H1 (cell line): ENCODE measurements around the gene SLC26A9. TPM values are rescaled to one million over a fixed set of nuclear protein-coding genes. Genes with fewer than 3 reads are reported as not detected.

Experiments
- CTCF ChIA-PET: fragments of 300-600 bp; sonication (Branson Sonifier 250); formaldehyde crosslinking; loops from one replicate; lab custom pipeline; 2021; ENCODE audit not compliant: partially characterized antibody; lab: Charles Lee
- POLR2A ChIA-PET: fragments of 300-600 bp; sonication (Branson Sonifier 250); formaldehyde crosslinking; loops from one replicate; lab custom pipeline; 2021; ENCODE audit warnings: inconsistent platforms; ENCODE audit not compliant: partially characterized antibody; lab: Charles Lee
- DNase-seq, 2 experiments: peaks; one replicate each; pipeline versions ENCODE4 v3.0.0 to v3.0.0-alpha.2; 2010 to 2022; ENCODE audit warnings: low spot score in 2 of 2, low read depth in 1 of 2, mixed read lengths in 1 of 2
- FAIRE-seq: peaks from 2 replicates; lab custom pipeline; 2011; peaks lifted over from hg19 to GRCh38; lab: Jason Lieb, UNC
- H2AFZ ChIP-seq: 2 replicates; pipeline ENCODE4 v1.8.1; 2012; ENCODE audit warnings: low read length, inconsistent platforms
- H2AK5ac ChIP-seq: 2 replicates; pipeline ENCODE4 v1.6.1; 2013; ENCODE audit warnings: low read depth, low read length
- H2BK120ac ChIP-seq: replicated peaks from 2 replicates; pipeline ENCODE3; 2013; ENCODE audit warnings: low read depth, low read length, inconsistent platforms
- H2BK12ac ChIP-seq: 2 replicates; pipeline ENCODE4 v1.6.1; 2013; ENCODE audit warnings: low read depth, low read length
- H2BK15ac ChIP-seq: 2 replicates; pipeline ENCODE4 v1.6.1; 2013; ENCODE audit warnings: low read length
- H2BK20ac ChIP-seq: 2 replicates; pipeline ENCODE4 v1.6.1; 2013; ENCODE audit warnings: low read length
- H2BK5ac ChIP-seq: 2 replicates; pipeline ENCODE4 v1.6.1; 2013; ENCODE audit warnings: low read depth, low read length
- H3K14ac ChIP-seq: 2 replicates; pipeline ENCODE4 v1.6.1; 2013; ENCODE audit warnings: inconsistent platforms; ENCODE audit not compliant: insufficient read length
- H3K18ac ChIP-seq: 2 replicates; pipeline ENCODE4 v1.6.1; 2013; ENCODE audit warnings: low read length; ENCODE audit errors: extremely low read depth
- H3K23ac ChIP-seq: 2 replicates; pipeline ENCODE4 v1.6.1; 2013; ENCODE audit warnings: inconsistent platforms; ENCODE audit not compliant: insufficient read length
- H3K23me2 ChIP-seq: 2 replicates; pipeline ENCODE4 v1.6.1; 2013; ENCODE audit warnings: low read depth, low read length
- H3K27ac ChIP-seq: 2 replicates; pipeline ENCODE4 v1.6.1; 2011; ENCODE audit warnings: low read depth, low read length, inconsistent platforms
- H3K27me3 ChIP-seq, 4 experiments: replicated peaks in 1 of 4; 1 replicate in 1 of 4; 2 replicates in 3 of 4; pipeline versions ENCODE4 v1.6.1 to v1.8.1; 2011 to 2013; ENCODE audit warnings: low read length in 3 of 4, mild to moderate bottlenecking in 3 of 4, inconsistent platforms in 2 of 4, mixed read lengths in 2 of 4, moderate library complexity in 1 of 4; ENCODE audit not compliant: control insufficient read depth in 3 of 4, insufficient read depth in 3 of 4; ENCODE audit errors: extremely low read depth in 1 of 4
- H3K36me3 ChIP-seq, 4 experiments: 2 replicates each; pipeline versions ENCODE4 v1.6.1 to v1.8.1; 2011 to 2013; ENCODE audit warnings: mild to moderate bottlenecking in 4 of 4, low read length in 3 of 4, moderate library complexity in 2 of 4, control low read depth in 1 of 4, inconsistent platforms in 1 of 4; ENCODE audit not compliant: insufficient read depth in 4 of 4, control insufficient read depth in 2 of 4
- H3K4ac ChIP-seq: replicated peaks from 2 replicates; pipeline ENCODE3; 2013; ENCODE audit warnings: low read length, low read depth, mixed read lengths, inconsistent platforms; ENCODE audit not compliant: insufficient read length
- H3K4me1 ChIP-seq, 4 experiments: replicated peaks in 1 of 4; 1 replicate in 1 of 4; 2 replicates in 3 of 4; pipeline versions ENCODE4 v1.6.1 to v1.8.1; 2011 to 2013; ENCODE audit warnings: low read length in 3 of 4, inconsistent platforms in 2 of 4, mixed read lengths in 1 of 4; ENCODE audit not compliant: insufficient read depth in 4 of 4, control insufficient read depth in 3 of 4
- H3K4me2 ChIP-seq, 2 experiments: 2 replicates each; pipeline versions ENCODE4 v1.6.1 to v1.8.1; 2011 to 2013; ENCODE audit warnings: low read depth in 2 of 2, low read length in 2 of 2, control low read depth in 1 of 2, inconsistent platforms in 1 of 2, mild to moderate bottlenecking in 1 of 2; ENCODE audit not compliant: insufficient read depth in 1 of 2
- H3K4me3 ChIP-seq, 4 experiments: fragments of 200-600, 300-600 bp in 1 of 4; sonication (generic), shearing (Covaris generic), sonication (Bioruptor Twin) in 1 of 4; 2 replicates each; pipeline versions ENCODE4 v1.5.1 to v1.8.1; 2011 to 2016; ENCODE audit warnings: low read length in 4 of 4, low read depth in 3 of 4, control low read depth in 2 of 4, inconsistent platforms in 2 of 4, mild to moderate bottlenecking in 2 of 4, mixed read lengths in 1 of 4, moderate library complexity in 1 of 4; ENCODE audit not compliant: insufficient read depth in 2 of 4; ENCODE audit errors: extremely low read depth in 1 of 4
- H3K56ac ChIP-seq: replicated peaks from 2 replicates; pipeline ENCODE3; 2013; ENCODE audit warnings: low read depth, mild to moderate bottlenecking, mixed read lengths, low read length, inconsistent platforms; ENCODE audit not compliant: insufficient read length
- H3K79me1 ChIP-seq: 2 replicates; pipeline ENCODE4 v1.6.1; 2013; ENCODE audit warnings: low read depth, low read length, control low read depth
- H3K79me2 ChIP-seq, 2 experiments: 2 replicates each; pipeline versions ENCODE4 v1.6.1 to v1.8.1; 2012 to 2013; ENCODE audit warnings: low read length in 2 of 2, mild to moderate bottlenecking in 2 of 2, inconsistent platforms in 1 of 2; ENCODE audit not compliant: insufficient read depth in 2 of 2, control insufficient read depth in 1 of 2
- H3K9ac ChIP-seq, 4 experiments: replicated peaks in 1 of 4; 1 replicate in 1 of 4; 2 replicates in 3 of 4; pipeline versions ENCODE4 v1.6.1 to v1.8.1; 2011 to 2013; ENCODE audit warnings: low read depth in 3 of 4, low read length in 3 of 4, control low read depth in 2 of 4, mild to moderate bottlenecking in 2 of 4, moderate library complexity in 2 of 4, inconsistent platforms in 1 of 4; ENCODE audit errors: extremely low read depth in 1 of 4
- H3K9me3 ChIP-seq, 2 experiments: 2 replicates each; pipeline versions ENCODE4 v1.6.1 to v1.8.1; 2012 to 2013; ENCODE audit warnings: mild to moderate bottlenecking in 2 of 2, moderate library complexity in 2 of 2, control low read depth in 1 of 2, inconsistent platforms in 1 of 2, low read depth in 1 of 2, low read length in 1 of 2, mixed read lengths in 1 of 2; ENCODE audit not compliant: insufficient read depth in 2 of 2
- H4K20me1 ChIP-seq, 2 experiments: replicated peaks in 1 of 2; 2 replicates each; pipeline versions ENCODE3 to v1.8.1; 2011 to 2013; ENCODE audit warnings: inconsistent platforms in 2 of 2, low read length in 2 of 2, mild to moderate bottlenecking in 1 of 2; ENCODE audit not compliant: insufficient read depth in 2 of 2, control insufficient read depth in 1 of 2
- H4K5ac ChIP-seq: 2 replicates; pipeline ENCODE4 v1.6.1; 2013; ENCODE audit warnings: low read length, low read depth, mixed read lengths, inconsistent platforms; ENCODE audit not compliant: insufficient read length
- H4K8ac ChIP-seq: 2 replicates; pipeline ENCODE4 v1.8.0; 2013; ENCODE audit warnings: mild to moderate bottlenecking, moderate library complexity, low read length, inconsistent platforms; ENCODE audit not compliant: insufficient read depth; ENCODE audit errors: extremely low read depth
- H4K91ac ChIP-seq: replicated peaks from 2 replicates; pipeline ENCODE3; 2013; ENCODE audit warnings: low read length, mixed read lengths, inconsistent platforms; ENCODE audit not compliant: insufficient read length
- ATF3 ChIP-seq: IDR thresholded peaks from 2 replicates; pipeline ENCODE4 v1.6.1; 2011; ENCODE audit warnings: low read depth, mild to moderate bottlenecking, low read length; ENCODE audit not compliant: insufficient read depth
- CTCF ChIP-seq, 3 experiments: IDR thresholded peaks; 1 replicate in 2 of 3; 2 replicates in 1 of 3; pipeline versions ENCODE4 v1.5.1 to v1.6.1; 2011; ENCODE audit warnings: low read length in 3 of 3, mild to moderate bottlenecking in 3 of 3, inconsistent platforms in 2 of 3, low read depth in 1 of 3, moderate library complexity in 1 of 3; ENCODE audit not compliant: insufficient read depth in 1 of 3; ENCODE audit errors: control extremely low read depth in 1 of 3
- E2F6 ChIP-seq: IDR thresholded peaks from 2 replicates; pipeline ENCODE4 v1.6.1; 2012; ENCODE audit warnings: inconsistent platforms
- EP300 ChIP-seq, 2 experiments: IDR thresholded peaks; 1 replicate in 1 of 2; 2 replicates in 1 of 2; pipeline ENCODE4 v1.6.1; 2011 to 2012; ENCODE audit warnings: low read depth in 2 of 2, low read length in 2 of 2, mild to moderate bottlenecking in 2 of 2, borderline replicate concordance in 1 of 2, inconsistent platforms in 1 of 2, moderate library complexity in 1 of 2
- EZH2 ChIP-seq: fragments of 200-600 bp; sonication (generic); IDR thresholded peaks from 2 replicates; pipeline ENCODE4 v1.7.1; 2012; ENCODE audit warnings: low read depth, mild to moderate bottlenecking, moderate library complexity, low read length, inconsistent platforms; ENCODE audit not compliant: severe bottlenecking
- HDAC6 ChIP-seq: IDR thresholded peaks from one replicate; pipeline ENCODE4 v1.7.1; 2012; ENCODE audit warnings: low read depth, mild to moderate bottlenecking, inconsistent platforms, low read length, moderate library complexity
- JUN ChIP-seq: IDR thresholded peaks from 2 replicates; pipeline ENCODE4 v1.6.1; 2011; ENCODE audit warnings: low read depth, mild to moderate bottlenecking, improper control_type of control experiment, low read length
- SIN3A ChIP-seq, 2 experiments: IDR thresholded peaks in 1 of 2; conservative IDR thresholded peaks in 1 of 2; 2 replicates each; pipeline ENCODE4 v1.6.1; 2011 to 2012; ENCODE audit warnings: low read length in 2 of 2, improper control_type of control experiment in 1 of 2, low read depth in 1 of 2, mild to moderate bottlenecking in 1 of 2
- TBP ChIP-seq: IDR thresholded peaks from 2 replicates; pipeline ENCODE4 v1.6.1; 2011; ENCODE audit warnings: low read depth, low read length, improper control_type of control experiment
- WGBS, 2 experiments: shearing (Covaris generic) in 1 of 2; methylation state at CpG; one replicate each; pipeline versions ENCODE4 v1.1.6 to v1.1.7; 2013 to 2015; ENCODE audit warnings: low lambda C conversion rate in 2 of 2, mixed read lengths in 2 of 2, inconsistent platforms in 1 of 2, low coverage in 1 of 2, missing lambda C conversion rate in 1 of 2; ENCODE audit not compliant: insufficient replicate concordance in 2 of 2, insufficient coverage in 1 of 2, insufficient read length in 1 of 2; ENCODE audit errors: extremely low coverage in 1 of 2, missing lambda C conversion rate in 1 of 2; 5-methylcytosine and 5-hydroxymethylcytosine counted together
- polyA plus RNA-seq, 7 experiments: library from polyadenylated mRNA; depleted of rRNA in 3 of 7; stranded (reverse) in 5 of 7; unstranded in 2 of 7; fragments of >200 nt in 5 of 7; fragments of 200-250 nt in 2 of 7; gene quantifications; 1 replicate in 5 of 7; 2 replicates in 1 of 7; 4 replicates in 1 of 7; pipeline versions ENCODE4 v1.2.1 to v1.2.3, GENCODE V29; 2011 to 2013; ENCODE audit warnings: missing spikeins in 2 of 7, mixed read lengths in 2 of 7
- total RNA-seq: library from RNA; stranded (reverse); fragmentation: NEBNext Ultra II Directional; extraction: Animal tissue kit (Norgen Biotek cat#: 25700); gene quantifications from 2 replicates; pipeline ENCODE4 v1.2.1, GENCODE V29; 2021

Gene SLC26A9
- total and polyA plus RNA-seq, 2 of the 8 experiments (the other 6 are each of a cell fraction or from before 2014, with no cell fraction given), result not detected

DNA sequence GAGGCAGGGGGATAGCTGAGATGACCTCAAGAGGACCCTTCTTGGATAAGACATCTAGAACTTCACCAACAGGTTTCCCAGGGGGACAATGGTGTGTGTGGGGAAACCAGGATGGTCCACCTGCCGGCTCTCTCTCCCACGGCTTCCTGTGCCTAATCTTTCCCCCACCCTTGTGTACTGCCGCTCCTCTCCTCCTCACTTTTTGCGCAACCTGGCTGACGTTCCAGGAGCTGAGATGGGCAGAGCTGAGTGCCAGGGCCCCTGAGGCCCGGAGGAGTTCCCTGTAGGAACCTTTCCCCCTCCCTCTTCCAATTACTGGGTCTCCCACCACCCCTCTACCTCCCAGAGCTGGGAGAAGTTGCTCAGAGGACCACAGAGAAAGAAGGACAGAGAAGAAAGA, 6.9 kb downstream of the SLC26A9 start:
- Histone ChIP-seq H2BK20ac (no peak overlapping the region), H2AK5ac (no peak overlapping the region), H3K4ac (no peak overlapping the region), H3K18ac (no peak overlapping the region), H3K4me2 (no peak overlapping the region), H3K4me3 (no peak overlapping the region), H3K9me3 (no peaks in the 10 kb centered on the region), H3K23me2 (no peaks in the 10 kb centered on the region; the same call in 1 of the 2 replicates), H2BK15ac (no peak overlapping the region), H3K36me3 (no peaks in the 10 kb centered on the region), H2BK12ac (0 out of 2 replicates have a peak overlapping the region, but pooled peaks have one; percentile 14), H2BK5ac (no peak overlapping the region), H3K27me3 (no peaks in the 10 kb centered on the region; a peak in 1 of 7 replicates), H4K20me1 (no peaks in the 10 kb centered on the region), H3K27ac (no peak overlapping the region), H3K4me1 (peaks cover 9 to 22% (median 16%) of the 10 kb centered on the region in 4 experiments), H3K56ac (no peak overlapping the region), H4K5ac (no peak overlapping the region), H4K91ac (peak overlapping the region; percentile 22), H2BK120ac (no peak overlapping the region), H4K8ac (no peak overlapping the region; the same call in 1 of the 2 replicates), H3K79me1 (no peaks in the 10 kb centered on the region), H3K23ac (no peak overlapping the region), H3K14ac (no peak overlapping the region), H2AFZ (no peak overlapping the region), H3K79me2 (no peaks in the 10 kb centered on the region), H3K9ac (no peak overlapping the region)
- 91% methylated on average over 6 of the region's 6 CpGs; no CpG with 5 or more reads in 1 of the 2 experiments for WGBS, 2 experiments
- DNase-seq (no peak), FAIRE-seq (no peak)
- ChIA-PET CTCF (interaction anchor here (1.3 kb wide), 1 partner anchor 41 kb away, joined by 4 read pairs; no protein-coding TSS in a partner anchor), POLR2A (no interaction called here)
- no peak for TF ChIP-seq HDAC6
- no peak for TF ChIP-seq EP300 (IDR thresholded peaks at IDR 0.05; ENCODE audit: borderline replicate concordance in 1 of 2, low read depth in 2 of 2, low read length in 2 of 2)
- TF ChIP-seq SIN3A (conservative IDR thresholded peaks at IDR 0.05 in 1 of 2, IDR thresholded peaks at IDR 0.05 in 1 of 2; ENCODE audit: low read depth in 1 of 2, low read length in 2 of 2), result no peak
- TF ChIP-seq EZH2, result no peak
- no peak for TF ChIP-seq TBP
- no peak for TF ChIP-seq ATF3
- no peak for TF ChIP-seq CTCF (IDR thresholded peaks at IDR 0.05; ENCODE audit: control extremely low read depth in 1 of 3, insufficient read depth in 1 of 3, low read depth in 1 of 3, low read length in 3 of 3)
- TF ChIP-seq JUN, result no peak
- no peak for TF ChIP-seq E2F6
